Retina (tissue), 1 donor: Measurements from ENCODE around the gene MAGEA12.
"Not testable (repeated sequence)": the region's sequence is repeated elsewhere in the genome, so short reads cannot be mapped to it uniquely, and the experiment has no call there.

Source experiments
- DNase-seq: peaks from one replicate; pipeline ENCODE4 v3.0.0-alpha.2; 2016

Gene MAGEA12

DNA sequence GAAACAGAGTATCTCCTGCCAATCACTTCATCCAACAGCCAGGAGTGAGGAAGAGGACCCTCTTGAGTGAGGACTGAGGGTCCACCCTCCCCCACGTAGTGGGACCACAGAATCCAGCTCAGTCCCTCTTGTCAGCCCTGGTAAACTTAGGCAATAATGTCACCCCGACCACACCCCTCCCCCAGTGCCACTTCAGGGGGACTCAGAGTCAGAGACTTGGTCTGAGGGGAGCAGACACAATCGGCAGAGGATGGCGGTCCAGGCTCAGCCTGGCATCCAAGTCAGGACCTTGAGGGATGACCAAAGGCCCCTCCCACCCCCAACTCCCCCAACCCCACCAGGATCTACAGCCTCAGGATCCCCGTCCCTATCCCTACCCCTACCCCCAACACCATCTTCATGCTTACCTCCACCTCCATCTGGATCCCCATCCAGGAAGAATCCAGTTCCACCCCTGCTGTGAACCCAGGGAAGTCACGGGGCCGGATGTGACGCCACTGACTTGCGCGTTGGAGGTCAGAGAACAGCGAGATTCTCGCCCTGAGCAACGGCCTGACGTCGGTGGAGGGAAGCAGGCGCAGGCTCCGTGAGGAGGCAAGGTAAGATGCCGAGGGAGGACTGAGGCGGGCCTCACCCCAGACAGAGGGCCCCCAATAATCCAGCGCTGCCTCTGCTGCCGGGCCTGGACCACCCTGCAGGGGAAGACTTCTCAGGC is at the start of gene MAGEA12, which contains the start of gene CSAG1:
MAGEA12 (plus strand) TSS at position 497 of the 715 bp plus-strand sequence. CDS start 2,405 bp downstream, outside the sequence.
CSAG1 (minus strand) TSS at position 461 of the 715 bp plus-strand sequence. CDS start 1,261 bp downstream, outside the sequence.
- DNase-seq, result no peak

DNA sequence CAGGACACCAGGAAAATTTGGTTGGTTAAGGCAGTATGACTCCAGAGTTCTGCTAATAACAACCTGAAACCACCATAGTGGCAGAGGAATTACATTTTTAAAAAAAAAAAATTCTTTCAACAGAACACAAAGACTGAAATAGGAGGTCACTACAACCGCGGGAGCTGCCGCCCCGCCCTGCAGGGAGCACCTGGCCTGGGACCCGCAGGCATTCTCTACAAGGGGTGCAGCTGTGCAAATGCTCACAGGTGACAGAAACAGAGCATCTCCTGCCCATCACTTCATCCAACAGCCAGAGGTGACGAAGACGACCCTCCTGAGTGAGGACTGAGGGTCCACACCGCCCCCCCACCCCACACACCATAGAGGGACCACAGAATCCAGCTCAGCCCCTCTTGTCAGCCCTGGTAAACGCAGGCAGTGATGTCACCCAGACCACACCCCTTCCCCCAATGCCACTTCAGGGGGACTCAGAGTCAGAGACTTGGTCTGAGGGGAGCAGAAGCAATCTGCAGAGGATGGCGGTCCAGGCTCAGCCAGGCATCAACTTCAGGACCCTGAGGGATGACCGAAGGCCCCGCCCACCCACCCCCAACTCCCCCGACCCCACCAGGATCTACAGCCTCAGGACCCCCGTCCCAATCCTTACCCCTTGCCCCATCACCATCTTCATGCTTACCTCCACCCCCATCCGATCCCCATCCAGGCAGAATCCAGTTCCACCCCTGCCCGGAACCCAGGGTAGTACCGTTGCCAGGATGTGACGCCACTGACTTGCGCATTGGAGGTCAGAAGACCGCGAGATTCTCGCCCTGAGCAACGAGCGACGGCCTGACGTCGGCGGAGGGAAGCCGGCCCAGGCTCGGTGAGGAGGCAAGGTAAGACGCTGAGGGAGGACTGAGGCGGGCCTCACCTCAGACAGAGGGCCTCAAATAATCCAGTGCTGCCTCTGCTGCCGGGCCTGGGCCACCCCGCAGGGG is 35.3 kb upstream of the MAGEA12 start, which contains the start of gene MAGEA3:
MAGEA3 (plus strand) TSS at position 843 of the 980 bp plus-strand sequence. CDS start 2,039 bp downstream, outside the sequence.
- not testable (repeated sequence) for DNase-seq

- not testable (repeated sequence) for DNase-seq
Observed at GRCh38 chrX:152700390-152700789, 33.2 kb upstream of the MAGEA12 start.

- DNase-seq, result not testable (repeated sequence)
Observed at GRCh38 chrX:152706500-152706899, 27.1 kb upstream of the MAGEA12 start.

GRCh38 chrX:152709173-152709572 is 24.4 kb upstream of the MAGEA12 start, which contains the start of gene CSAG2:
Gene CSAG2, minus strand, starts transcription at chrX:152709273. Its CDS starts 161 bp downstream, at chrX:152709112.
- not testable (repeated sequence) for DNase-seq

DNA sequence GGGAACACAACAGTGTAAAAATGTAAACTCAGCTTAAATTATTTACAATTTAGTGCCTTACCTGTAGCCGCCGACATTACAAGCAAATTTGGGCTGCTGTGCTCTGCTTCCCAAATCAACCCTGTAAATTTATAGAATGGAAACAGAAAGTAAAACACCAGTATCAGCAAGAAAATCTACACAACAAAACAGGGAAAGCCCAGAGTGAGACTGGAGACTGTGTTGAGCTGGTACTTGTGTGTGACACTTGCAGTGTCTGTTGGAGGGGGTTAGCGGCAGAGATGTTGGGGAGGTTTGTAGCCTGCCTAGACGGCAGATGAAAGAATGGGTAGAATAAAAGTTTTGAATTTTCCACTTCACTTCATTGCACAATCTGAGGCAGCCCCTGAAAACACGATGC is 20.4 kb upstream of the MAGEA12 start:
- not testable (repeated sequence) for DNase-seq

DNA sequence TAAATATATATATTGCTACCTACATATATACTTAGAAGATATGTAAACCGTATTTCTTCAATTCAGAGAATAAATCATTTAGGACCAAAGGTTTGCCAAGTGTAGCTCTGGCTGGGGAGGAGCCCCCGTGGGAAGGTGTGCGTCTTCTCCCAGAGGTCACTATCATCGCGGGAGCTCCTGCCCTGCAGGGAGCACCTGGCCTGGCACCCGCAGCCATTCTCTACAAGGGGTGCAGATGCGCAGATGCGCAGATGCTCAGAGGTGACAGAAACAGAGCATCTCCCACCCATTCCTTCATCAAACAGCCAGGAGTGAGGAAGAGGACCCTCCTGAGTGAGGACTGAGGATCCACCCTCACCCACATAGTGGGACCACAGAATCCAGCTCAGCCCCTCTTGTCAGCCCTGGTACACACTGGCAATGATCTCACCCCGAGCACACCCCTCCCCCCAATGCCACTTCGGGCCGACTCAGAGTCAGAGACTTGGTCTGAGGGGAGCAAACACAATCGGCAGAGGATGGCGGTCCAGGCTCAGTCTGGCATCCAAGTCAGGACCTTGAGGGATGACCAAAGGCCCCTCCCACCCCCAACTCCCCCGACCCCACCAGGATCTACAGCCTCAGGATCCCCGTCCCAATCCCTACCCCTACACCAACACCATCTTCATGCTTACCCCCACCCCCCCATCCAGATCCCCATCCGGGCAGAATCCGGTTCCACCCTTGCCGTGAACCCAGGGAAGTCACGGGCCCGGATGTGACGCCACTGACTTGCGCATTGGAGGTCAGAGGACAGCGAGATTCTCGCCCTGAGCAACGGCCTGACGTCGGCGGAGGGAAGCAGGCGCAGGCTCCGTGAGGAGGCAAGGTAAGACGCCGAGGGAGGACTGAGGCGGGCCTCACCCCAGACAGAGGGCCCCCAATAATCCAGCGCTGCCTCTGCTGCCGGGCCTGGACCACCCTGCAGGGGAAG is 19.5 kb upstream of the MAGEA12 start, which contains the start of gene MAGEA2B:
MAGEA2B (plus strand) TSS at position 814 of the 973 bp plus-strand sequence. CDS start 2,479 bp downstream, outside the sequence.
- DNase-seq, result not testable (repeated sequence)

DNA sequence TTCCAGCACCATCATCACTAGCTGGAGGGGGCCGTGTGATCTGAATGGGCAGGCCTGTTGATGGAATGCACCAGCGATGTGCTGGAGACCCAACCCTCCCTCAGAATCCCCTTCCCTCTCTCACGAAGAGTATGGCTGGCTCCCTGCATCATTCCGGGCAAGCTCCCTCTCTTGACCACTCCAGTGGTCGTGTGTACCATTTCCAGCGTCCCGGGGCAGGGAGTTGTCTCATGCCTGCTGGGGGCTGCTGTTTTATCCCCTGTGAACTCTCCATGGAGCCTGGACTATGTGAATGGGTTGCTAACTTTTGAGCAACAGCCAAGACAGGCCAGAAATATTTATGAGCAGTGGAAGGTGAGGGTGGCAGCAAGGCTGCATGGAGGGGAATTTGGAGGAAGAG is 8.1 kb upstream of the MAGEA12 start:
- DNase-seq, result no peak

- not testable (repeated sequence) for DNase-seq
Observed at GRCh38 chrX:152734143-152734858, 744 bp downstream of the MAGEA12 start.

- DNase-seq, result no peak
Observed at GRCh38 chrX:152735101-152735500, 1.5 kb downstream of the MAGEA12 start.

DNA sequence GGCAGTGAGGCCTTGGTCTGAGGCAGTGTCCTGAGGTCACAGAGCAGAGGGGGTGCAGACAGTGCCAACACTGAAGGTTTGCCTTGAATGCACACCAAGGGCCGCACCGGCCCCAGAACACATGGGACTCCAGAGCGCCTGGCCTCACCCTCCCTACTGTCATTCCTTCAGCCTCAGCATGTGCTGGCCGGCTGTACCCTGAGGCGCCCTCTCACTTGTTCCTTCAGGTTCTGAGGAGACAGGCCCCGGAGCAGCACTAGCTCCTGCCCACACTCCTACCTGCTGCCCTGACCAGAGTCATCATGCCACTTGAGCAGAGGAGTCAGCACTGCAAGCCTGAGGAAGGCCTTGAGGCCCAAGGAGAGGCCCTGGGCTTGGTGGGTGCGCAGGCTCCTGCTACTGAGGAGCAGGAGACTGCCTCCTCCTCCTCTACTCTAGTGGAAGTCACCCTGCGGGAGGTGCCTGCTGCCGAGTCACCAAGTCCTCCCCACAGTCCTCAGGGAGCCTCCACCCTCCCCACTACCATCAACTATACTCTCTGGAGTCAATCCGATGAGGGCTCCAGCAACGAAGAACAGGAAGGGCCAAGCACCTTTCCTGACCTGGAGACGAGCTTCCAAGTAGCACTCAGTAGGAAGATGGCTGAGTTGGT is 2.4 kb downstream of the MAGEA12 start:
- no peak for DNase-seq

DNA sequence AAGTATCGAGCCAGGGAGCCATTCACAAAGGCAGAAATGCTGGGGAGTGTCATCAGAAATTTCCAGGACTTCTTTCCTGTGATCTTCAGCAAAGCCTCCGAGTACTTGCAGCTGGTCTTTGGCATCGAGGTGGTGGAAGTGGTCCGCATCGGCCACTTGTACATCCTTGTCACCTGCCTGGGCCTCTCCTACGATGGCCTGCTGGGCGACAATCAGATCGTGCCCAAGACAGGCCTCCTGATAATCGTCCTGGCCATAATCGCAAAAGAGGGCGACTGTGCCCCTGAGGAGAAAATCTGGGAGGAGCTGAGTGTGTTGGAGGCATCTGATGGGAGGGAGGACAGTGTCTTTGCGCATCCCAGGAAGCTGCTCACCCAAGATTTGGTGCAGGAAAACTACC is 3.0 kb downstream of the MAGEA12 start:
- DNase-seq, result not testable (repeated sequence)

- no peak for DNase-seq
Observed at GRCh38 chrX:152738560-152738959, 5.0 kb downstream of the MAGEA12 start.

DNA sequence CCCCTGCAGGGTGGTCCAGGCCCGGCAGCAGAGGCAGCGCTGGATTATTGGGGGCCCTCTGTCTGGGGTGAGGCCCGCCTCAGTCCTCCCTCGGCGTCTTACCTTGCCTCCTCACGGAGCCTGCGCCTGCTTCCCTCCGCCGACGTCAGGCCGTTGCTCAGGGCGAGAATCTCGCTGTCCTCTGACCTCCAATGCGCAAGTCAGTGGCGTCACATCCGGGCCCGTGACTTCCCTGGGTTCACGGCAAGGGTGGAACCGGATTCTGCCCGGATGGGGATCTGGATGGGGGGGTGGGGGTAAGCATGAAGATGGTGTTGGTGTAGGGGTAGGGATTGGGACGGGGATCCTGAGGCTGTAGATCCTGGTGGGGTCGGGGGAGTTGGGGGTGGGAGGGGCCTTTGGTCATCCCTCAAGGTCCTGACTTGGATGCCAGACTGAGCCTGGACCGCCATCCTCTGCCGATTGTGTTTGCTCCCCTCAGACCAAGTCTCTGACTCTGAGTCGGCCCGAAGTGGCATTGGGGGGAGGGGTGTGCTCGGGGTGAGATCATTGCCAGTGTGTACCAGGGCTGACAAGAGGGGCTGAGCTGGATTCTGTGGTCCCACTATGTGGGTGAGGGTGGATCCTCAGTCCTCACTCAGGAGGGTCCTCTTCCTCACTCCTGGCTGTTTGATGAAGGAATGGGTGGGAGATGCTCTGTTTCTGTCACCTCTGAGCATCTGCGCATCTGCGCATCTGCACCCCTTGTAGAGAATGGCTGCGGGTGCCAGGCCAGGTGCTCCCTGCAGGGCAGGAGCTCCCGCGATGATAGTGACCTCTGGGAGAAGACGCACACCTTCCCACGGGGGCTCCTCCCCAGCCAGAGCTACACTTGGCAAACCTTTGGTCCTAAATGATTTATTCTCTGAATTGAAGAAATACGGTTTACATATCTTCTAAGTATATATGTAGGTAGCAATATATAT is 20.4 kb downstream of the MAGEA12 start, which contains the start of gene MAGEA2:
MAGEA2 (minus strand) TSS at position 157 of the 965 bp plus-strand sequence. CDS start 2,479 bp downstream, outside the sequence.
- not testable (repeated sequence) for DNase-seq

GRCh38 chrX:152754871-152755270 is 21.3 kb downstream of the MAGEA12 start:
- not testable (repeated sequence) for DNase-seq

GRCh38 chrX:152758918-152759317 is 25.4 kb downstream of the MAGEA12 start, which contains the start of gene CSAG3:
Gene CSAG3, plus strand, starts transcription at chrX:152759218.
- DNase-seq, result not testable (repeated sequence)

DNA sequence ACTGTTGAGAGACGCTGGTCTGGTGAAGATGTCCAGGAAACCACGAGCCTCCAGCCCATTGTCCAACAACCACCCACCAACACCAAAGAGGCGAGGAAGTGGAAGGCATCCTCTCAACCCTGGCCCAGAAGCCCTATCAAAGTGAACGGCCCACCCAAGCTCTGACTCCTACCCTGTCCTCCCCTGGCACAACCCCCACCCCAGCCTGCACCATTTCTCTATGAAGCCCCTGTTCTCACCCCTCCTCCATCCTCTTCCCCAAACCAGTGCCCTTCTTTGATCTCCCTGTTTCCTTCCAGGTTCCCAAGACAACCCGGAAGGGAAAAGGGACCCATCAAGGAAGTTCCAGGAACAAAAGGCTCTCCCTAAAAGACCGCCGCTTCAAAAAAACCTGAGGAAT is 26.0 kb downstream of the MAGEA12 start:
- DNase-seq, result not testable (repeated sequence)

DNA sequence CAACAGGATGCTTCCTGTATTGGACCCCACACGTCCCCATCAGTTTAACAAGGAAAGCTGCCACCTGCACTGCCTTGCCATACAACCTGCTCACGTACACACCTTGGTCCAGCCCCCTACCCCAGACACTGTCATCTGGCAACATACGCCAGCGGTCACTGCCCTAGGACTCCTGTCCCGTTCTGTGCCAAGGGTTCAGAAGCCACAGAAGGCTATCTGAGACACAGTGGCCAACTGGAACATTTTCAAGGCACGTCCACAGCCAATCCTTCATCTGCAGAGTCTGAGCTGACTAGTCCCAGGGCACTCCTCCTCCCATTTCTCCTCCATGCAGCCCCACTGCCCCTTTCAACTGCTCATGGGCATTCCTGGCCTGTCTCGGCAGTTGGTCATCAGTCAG is 28.0 kb downstream of the MAGEA12 start:
- not testable (repeated sequence) for DNase-seq

- not testable (repeated sequence) for DNase-seq
Observed at GRCh38 chrX:152766562-152766961, 33.0 kb downstream of the MAGEA12 start.
